Measurements from ENCODE around the gene KRTAP4-8.
"Not testable (repeated sequence)": the region's sequence is repeated elsewhere in the genome, so short reads cannot be mapped to it uniquely, and the experiment has no call there.

The KRTAP4-8 gene

GRCh38 chr17:41065016-41065689, 32.8 kb downstream of the KRTAP4-8 start:
- not testable (repeated sequence) for DNase-seq (ENCODE audit: low read depth, low spot score)

- no peak for DNase-seq (ENCODE audit: low read depth, low spot score)
Observed at GRCh38 chr17:41064301-41064700, 33.6 kb downstream of the KRTAP4-8 start.

- no peak for DNase-seq (ENCODE audit: low read depth, low spot score)
Observed at GRCh38 chr17:41063449-41063848, 34.5 kb downstream of the KRTAP4-8 start.

GRCh38 chr17:41061964-41062363, 36.0 kb downstream of the KRTAP4-8 start:
- peak; percentile 91 for DNase-seq (ENCODE audit: low read depth, low spot score)

- DNase-seq (ENCODE audit: low read depth, low spot score) = peak; percentile 94
Observed at GRCh38 chr17:41060052-41060604, 37.8 kb downstream of the KRTAP4-8 start, which contains the start of gene KRTAP2-3. KRTAP2-3 (minus strand) TSS chr17:41060114; CDS start chr17:41060050, 64 bp downstream.

GRCh38 chr17:41059276-41060051, 38.5 kb downstream of the KRTAP4-8 start:
- DNase-seq (ENCODE audit: low read depth, low spot score) = peak; percentile 85

- no peak for DNase-seq (ENCODE audit: low read depth, low spot score)
Observed at GRCh38 chr17:41058741-41059140, 39.2 kb downstream of the KRTAP4-8 start.

GRCh38 chr17:41057547-41057946, 40.4 kb downstream of the KRTAP4-8 start:
- no peak for DNase-seq (ENCODE audit: low read depth, low spot score)

DNA sequence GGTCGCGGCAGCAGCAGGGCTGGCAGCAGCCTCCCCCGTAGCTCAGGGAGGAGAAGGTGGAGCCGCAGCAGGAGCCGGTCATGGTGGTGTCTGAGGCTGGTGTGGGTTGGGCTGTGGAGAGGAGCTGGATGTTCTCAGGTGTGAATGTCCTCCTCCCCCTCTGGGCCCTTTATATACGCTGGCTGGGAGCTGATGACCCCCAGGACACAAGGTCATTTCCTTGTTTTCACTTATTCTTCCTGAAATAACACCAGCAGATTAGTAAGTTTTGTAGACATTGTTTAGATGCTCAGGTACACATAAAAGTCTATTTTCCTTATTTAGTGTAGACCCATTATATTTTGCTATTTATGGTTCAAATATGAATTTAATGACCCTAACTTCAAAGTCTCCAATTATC, 42.8 kb downstream of the KRTAP4-8 start, which contains the start of gene KRTAP2-2:
Gene KRTAP2-2, minus strand, starts transcription at position 101 of the 400 bp plus-strand sequence. Its CDS starts 19 bp downstream, at position 82.
- not testable (repeated sequence) for DNase-seq (ENCODE audit: low read depth, low spot score)

DNA sequence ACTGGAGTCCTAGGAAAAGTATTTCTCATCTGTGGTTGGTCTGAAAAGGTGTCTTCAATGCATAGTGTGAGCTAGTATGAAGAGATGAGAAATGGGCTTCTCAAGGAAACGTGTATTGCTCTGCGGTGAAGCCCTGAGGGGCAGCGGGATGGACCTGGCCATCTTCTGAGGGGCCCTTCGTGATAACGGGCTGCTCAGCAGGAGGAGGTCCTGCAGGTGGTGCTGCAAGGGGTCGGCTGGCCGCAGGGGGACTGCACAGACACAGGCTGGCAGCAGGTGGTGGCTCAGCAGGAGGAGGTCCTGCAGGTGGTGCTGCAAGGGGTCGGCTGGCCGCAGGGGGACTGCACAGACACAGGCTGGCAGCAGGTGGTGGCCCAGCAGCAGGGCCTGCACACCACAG, 43.4 kb downstream of the KRTAP4-8 start:
- DNase-seq (ENCODE audit: low read depth, low spot score) = not testable (repeated sequence)

DNA sequence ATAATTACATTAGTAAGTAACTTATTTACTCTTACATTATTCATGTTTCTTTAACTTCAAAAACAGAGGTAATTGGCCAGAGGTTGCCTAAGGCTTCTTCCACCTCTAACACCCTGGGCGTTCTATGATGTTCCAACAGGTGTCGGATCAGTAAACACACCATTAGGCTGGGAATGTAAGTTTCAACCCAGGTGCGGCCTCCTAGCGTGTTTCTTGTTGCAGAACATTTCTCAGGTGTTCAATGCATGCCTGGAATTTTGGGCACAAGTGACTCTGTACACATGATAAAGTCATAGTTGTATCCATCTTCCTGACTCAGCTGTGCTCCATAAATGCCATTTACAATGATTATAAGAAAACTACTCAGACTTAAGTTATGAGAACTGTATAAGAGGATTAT, 43.9 kb downstream of the KRTAP4-8 start:
- no peak for DNase-seq (ENCODE audit: low read depth, low spot score)

GRCh38 chr17:41052566-41052965, 45.4 kb downstream of the KRTAP4-8 start:
- peak; percentile 37 for DNase-seq (ENCODE audit: low read depth, low spot score)

DNA sequence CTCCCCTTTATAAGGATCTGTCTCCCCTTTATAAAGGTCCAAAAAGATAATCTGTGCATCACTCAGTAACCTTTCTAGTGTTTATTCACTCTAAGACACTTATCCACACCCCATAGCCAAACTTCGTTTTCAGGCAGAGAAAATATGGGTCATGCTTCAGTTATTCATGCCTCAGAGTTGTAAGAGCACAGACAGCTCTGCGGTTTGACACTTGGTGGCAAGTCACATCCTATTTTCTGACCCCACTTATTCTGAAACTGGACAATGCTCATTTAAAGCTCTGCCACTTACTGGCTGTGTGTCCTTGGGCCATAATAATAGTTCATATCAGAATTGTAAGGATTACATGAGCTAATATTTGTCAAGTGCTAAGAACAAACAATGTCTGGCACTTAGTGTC, 48.8 kb downstream of the KRTAP4-8 start:
- peak; percentile 46 for DNase-seq (ENCODE audit: low read depth, low spot score)

- DNase-seq (ENCODE audit: low read depth, low spot score) = peak; percentile 58
Observed at GRCh38 chr17:41048441-41048840, 49.5 kb downstream of the KRTAP4-8 start.
